AG10803 (cell line): ENCODE measurements around the gene ARHGAP5.

Source experiments
- DNase-seq: peaks from one replicate; pipeline ENCODE4 v3.0.0; 2010; ENCODE audit warnings: low read depth
- H3K4me3 ChIP-seq: 2 replicates; pipeline ENCODE4 v1.5.1; 2011; ENCODE audit warnings: mild to moderate bottlenecking, low read length, control low read depth
- CTCF ChIP-seq: conservative IDR thresholded peaks from 2 replicates; pipeline ENCODE4 v1.5.1; 2011; ENCODE audit warnings: mild to moderate bottlenecking, low read length, control low read depth, inconsistent platforms

ARHGAP5 gene

GRCh38 chr14:32075672-32076277 lies 1.3 kb upstream of the ARHGAP5 start:
- peak; percentile 18 for DNase-seq
- no peak for TF ChIP-seq CTCF
- peak overlapping the region; percentile 85 for H3K4me3 ChIP-seq

- TF ChIP-seq CTCF = no peak
- peak overlapping the region; percentile 91 for H3K4me3 ChIP-seq
- DNase-seq = peak; percentile 96
Observed at GRCh38 chr14:32076278-32077080, 625 bp upstream of the ARHGAP5 start.

GRCh38 chr14:32078023-32078857 lies 1.1 kb downstream of the ARHGAP5 start:
- no peak for TF ChIP-seq CTCF
- DNase-seq = peak; percentile 41
- H3K4me3 ChIP-seq = peak overlapping the region; percentile 91

GRCh38 chr14:32078858-32079216 lies 1.7 kb downstream of the ARHGAP5 start:
- no peak for DNase-seq
- peak overlapping the region; percentile 91 for H3K4me3 ChIP-seq
- TF ChIP-seq CTCF = no peak

- TF ChIP-seq CTCF = no peak
- DNase-seq = no peak
- peak overlapping the region; percentile 91 for H3K4me3 ChIP-seq
Observed at GRCh38 chr14:32079264-32079663, 2.2 kb downstream of the ARHGAP5 start.

- no peak for TF ChIP-seq CTCF
Observed at GRCh38 chr14:32080001-32080510, 3.0 kb downstream of the ARHGAP5 start.

More at GRCh38 chr14:32080001-32080510, 3.0 kb downstream of the ARHGAP5 start:
- no peak overlapping the region for H3K4me3 ChIP-seq
- DNase-seq = peak; percentile 43
